ENCODE data around the gene ZSWIM3.

- no peak for TF ChIP-seq CTCF (IDR thresholded peaks at IDR 0.05)
- no peak for TF ChIP-seq POLR2A (IDR thresholded peaks at IDR 0.05)
Measured at GRCh38 chr20:45924391-45925261, 67.2 kb downstream of the ZSWIM3 start.

Measured in thyroid gland (tissue), 4 donors.